ENCODE data around the gene COL21A1.
A peak's percentile ranks its signal among the peaks of the same experiment; 100 is the strongest.

The COL21A1 gene

DNA sequence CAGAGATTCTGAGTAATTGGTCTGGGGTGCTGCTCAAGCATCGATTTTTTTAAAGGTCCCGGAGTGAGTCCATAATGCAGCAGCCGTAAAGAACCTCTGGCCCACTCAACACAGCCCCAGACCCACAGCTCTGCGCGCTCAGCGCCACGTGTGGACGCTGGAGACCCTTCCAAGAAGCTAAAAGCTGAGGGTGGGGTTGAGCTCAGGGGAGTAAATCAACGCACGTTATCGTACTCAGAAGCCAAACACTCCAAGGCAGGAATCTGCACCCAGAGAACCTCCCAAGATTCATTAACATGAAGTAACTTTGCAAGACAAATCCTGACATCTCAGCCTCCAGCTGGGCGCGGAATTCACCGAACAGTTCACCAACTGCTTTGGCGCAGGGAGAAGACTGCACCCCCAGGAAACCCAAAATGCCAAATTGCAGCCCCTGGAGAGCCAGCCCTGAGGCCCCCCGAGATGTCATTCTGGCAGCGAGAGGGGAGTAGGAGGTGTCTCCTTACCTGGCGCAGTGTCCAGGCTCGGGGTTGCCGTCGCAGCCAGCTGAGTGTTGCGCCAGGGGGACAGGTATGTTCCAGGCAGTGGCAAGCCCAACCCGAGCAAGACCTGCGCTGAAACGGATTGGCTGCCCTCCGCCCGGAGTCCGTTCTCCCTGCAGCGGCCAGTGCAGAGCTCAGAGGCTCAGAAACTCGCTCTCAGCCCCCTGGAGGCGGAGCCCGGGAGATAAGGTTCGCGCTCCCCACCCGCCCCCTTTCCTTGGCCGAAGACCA is at the start of gene COL21A1:
Gene COL21A1, minus strand, starts transcription at position 700 of the 773 bp plus-strand sequence. CDS start 64,962 bp downstream, outside the sequence.
- Histone ChIP-seq H3K4me3 (ENCODE audit: low read depth, low read length) (peak within 1 kb of the TSS; percentile 75), H3K27me3 (ENCODE audit: control insufficient read depth, insufficient read depth, low read length) (no peaks in the 10 kb centered on the region), H3K27ac (ENCODE audit: low read depth, low read length) (peak within 1 kb of the TSS; percentile 96), H3K9me3 (ENCODE audit: control insufficient read depth, insufficient read depth, low read length) (no peaks in the 10 kb centered on the region), H3K36me3 (ENCODE audit: control insufficient read depth, insufficient read depth, low read length) (no peaks in the 10 kb centered on the region), H3K4me1 (ENCODE audit: control insufficient read depth, insufficient read depth, low read length) (peaks cover 53% of the 10 kb centered on the region), H3K9ac (ENCODE audit: low read depth, low read length) (peak within 1 kb of the TSS; percentile 72)

DNA sequence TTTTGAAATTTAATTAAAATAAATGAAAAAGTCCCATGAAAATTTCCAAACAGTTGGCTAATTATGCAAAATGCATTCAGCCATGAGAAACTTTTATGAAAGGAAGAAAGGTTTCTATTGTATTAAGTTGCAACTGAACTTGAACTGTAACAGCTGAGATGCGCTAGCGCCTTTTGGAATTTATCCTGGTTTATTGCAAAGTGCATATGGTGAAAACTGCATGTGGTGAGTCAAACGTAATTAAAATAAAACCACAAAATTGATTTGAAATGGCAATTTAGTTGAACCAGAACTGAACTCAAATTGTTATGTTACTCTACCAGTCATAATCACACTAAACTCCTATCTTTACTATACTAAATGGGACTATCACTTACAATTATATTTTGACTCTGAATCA is 46.4 kb upstream of the COL21A1 start:
- Histone ChIP-seq H3K9me3 (ENCODE audit: control insufficient read depth, insufficient read depth, low read length) (no peaks in the 10 kb centered on the region), H3K4me1 (ENCODE audit: control insufficient read depth, insufficient read depth, low read length) (peaks cover 3% of the 10 kb centered on the region), H3K27me3 (ENCODE audit: control insufficient read depth, insufficient read depth, low read length) (no peaks in the 10 kb centered on the region), H3K36me3 (ENCODE audit: control insufficient read depth, insufficient read depth, low read length) (no peaks in the 10 kb centered on the region), H3K4me3 (ENCODE audit: low read depth, low read length) (no peak overlapping the region), H3K27ac (ENCODE audit: low read depth, low read length) (no peak overlapping the region), H3K9ac (ENCODE audit: low read depth, low read length) (no peak overlapping the region)

DNA sequence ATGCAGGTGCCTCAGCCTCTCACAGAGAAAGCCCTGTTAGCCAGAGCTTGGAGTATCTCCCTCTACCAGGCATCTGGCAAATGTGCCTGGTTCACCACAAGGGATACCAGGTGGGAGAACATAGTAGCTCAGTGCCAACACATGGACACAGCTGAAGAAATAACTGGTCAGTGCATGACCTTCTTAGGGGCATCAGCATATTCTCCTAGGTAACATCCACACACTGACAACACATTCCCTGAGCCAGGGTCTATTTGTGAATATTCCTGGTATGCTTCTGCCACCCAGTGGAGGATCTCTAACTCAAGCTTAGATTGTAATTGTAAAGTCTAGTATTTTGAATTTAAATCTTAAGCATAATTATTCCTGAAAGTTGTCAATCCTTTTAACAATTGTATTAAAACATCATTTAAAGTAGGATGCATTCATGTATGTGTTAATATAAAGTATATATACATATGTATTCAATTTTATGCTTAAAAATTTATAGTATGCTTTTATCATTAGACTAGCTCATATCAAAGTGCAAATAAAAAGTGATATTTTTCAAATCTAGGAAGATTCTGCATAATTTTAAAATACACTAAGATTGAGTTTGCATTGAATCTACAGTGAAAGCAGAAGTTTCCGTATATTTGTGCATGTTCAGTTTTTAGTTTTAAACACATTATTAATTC is 45.3 kb upstream of the COL21A1 start:
- Histone ChIP-seq H3K9ac (ENCODE audit: low read depth, low read length) (no peak overlapping the region), H3K27ac (ENCODE audit: low read depth, low read length) (no peak overlapping the region), H3K36me3 (ENCODE audit: control insufficient read depth, insufficient read depth, low read length) (no peaks in the 10 kb centered on the region), H3K4me1 (ENCODE audit: control insufficient read depth, insufficient read depth, low read length) (peaks cover 3% of the 10 kb centered on the region), H3K4me3 (ENCODE audit: low read depth, low read length) (no peak overlapping the region), H3K27me3 (ENCODE audit: control insufficient read depth, insufficient read depth, low read length) (no peaks in the 10 kb centered on the region), H3K9me3 (ENCODE audit: control insufficient read depth, insufficient read depth, low read length) (no peaks in the 10 kb centered on the region)

DNA sequence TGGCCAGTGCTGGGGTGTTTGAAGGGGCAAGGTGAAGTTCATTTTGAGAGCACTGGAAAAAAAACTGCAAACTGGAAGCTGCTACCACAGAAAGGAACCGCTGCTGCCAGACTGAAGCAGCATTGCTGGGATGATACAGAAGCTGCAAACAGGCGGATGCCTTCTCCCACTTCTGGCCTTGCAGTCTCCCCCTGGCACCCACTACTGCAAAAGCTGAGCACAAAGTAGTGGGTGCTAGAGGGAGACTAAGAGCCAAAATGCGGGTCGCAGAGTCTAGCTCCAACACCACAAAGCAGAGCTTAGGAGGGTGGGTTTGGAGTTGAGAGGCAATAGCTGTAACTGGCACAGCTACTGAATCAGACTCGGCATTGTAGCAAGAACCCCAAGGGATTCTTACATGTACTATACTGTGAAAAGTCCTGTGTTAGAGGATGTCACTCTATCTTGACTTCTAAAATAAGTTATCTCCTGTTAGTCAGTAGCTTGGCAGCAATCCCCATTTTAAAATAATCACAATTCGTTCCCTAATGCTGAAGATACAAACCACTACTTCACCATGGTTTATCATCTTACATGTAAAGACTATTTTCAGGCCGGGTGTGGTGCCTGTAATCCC is 44.0 kb upstream of the COL21A1 start:
- Histone ChIP-seq H3K9ac (ENCODE audit: low read depth, low read length) (no peak overlapping the region), H3K27ac (ENCODE audit: low read depth, low read length) (no peak overlapping the region), H3K27me3 (ENCODE audit: control insufficient read depth, insufficient read depth, low read length) (no peaks in the 10 kb centered on the region), H3K9me3 (ENCODE audit: control insufficient read depth, insufficient read depth, low read length) (no peaks in the 10 kb centered on the region), H3K4me1 (ENCODE audit: control insufficient read depth, insufficient read depth, low read length) (peaks cover 3% of the 10 kb centered on the region), H3K4me3 (ENCODE audit: low read depth, low read length) (no peak overlapping the region), H3K36me3 (ENCODE audit: control insufficient read depth, insufficient read depth, low read length) (no peaks in the 10 kb centered on the region)

DNA sequence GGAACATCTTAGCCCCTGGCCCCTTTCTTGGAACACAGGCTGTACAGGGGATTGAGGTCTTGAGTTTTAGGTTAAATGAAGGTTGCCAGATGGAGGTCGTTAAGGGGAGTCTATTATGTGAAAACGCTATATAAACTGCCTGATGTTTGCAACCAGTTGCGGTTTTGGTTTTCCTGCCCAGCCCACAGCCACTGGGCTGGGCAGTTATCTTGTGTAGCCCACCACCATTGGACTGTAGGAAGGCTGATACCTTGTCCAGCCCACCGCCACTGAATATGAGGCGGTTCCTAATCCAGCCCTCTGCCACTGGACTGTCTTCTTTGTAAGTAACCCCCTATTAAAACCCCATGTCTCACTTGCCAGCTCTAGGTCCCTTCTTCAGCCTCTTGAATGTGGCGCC is 42.3 kb upstream of the COL21A1 start:
- no peaks in the 10 kb centered on the region for H3K36me3 ChIP-seq (ENCODE audit: control insufficient read depth, insufficient read depth, low read length)
- no peaks in the 10 kb centered on the region for H3K27me3 ChIP-seq (ENCODE audit: control insufficient read depth, insufficient read depth, low read length)
- no peaks in the 10 kb centered on the region for H3K9me3 ChIP-seq (ENCODE audit: control insufficient read depth, insufficient read depth, low read length)
- no peak overlapping the region for H3K9ac ChIP-seq (ENCODE audit: low read depth, low read length)
- peaks cover 3% of the 10 kb centered on the region for H3K4me1 ChIP-seq (ENCODE audit: control insufficient read depth, insufficient read depth, low read length)
- H3K4me3 ChIP-seq (ENCODE audit: low read depth, low read length) = no peak overlapping the region
- H3K27ac ChIP-seq (ENCODE audit: low read depth, low read length) = no peak overlapping the region

DNA sequence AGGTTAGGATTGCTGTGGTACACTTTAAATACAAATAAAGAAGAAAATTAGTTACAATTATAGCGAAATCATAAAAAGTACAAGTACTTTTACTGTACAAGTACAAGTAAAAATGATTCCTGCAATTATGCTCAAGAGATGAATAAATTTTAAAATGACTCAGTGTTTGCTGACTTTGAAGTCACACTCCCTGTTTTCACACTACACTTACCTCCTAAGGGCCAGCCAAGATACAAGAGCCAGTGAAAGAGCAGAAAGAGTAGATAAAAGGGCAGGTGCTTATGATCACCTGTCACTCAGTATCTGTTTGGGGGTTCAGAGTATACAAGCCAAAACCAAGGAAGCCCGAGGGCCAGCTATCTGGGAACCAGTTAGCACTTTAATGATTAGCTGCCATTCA is 41.0 kb upstream of the COL21A1 start:
- Histone ChIP-seq H3K9ac (ENCODE audit: low read depth, low read length) (no peak overlapping the region), H3K4me1 (ENCODE audit: control insufficient read depth, insufficient read depth, low read length) (peaks cover 3% of the 10 kb centered on the region), H3K27ac (ENCODE audit: low read depth, low read length) (no peak overlapping the region), H3K9me3 (ENCODE audit: control insufficient read depth, insufficient read depth, low read length) (no peaks in the 10 kb centered on the region), H3K4me3 (ENCODE audit: low read depth, low read length) (no peak overlapping the region), H3K36me3 (ENCODE audit: control insufficient read depth, insufficient read depth, low read length) (no peaks in the 10 kb centered on the region), H3K27me3 (ENCODE audit: control insufficient read depth, insufficient read depth, low read length) (no peaks in the 10 kb centered on the region)

DNA sequence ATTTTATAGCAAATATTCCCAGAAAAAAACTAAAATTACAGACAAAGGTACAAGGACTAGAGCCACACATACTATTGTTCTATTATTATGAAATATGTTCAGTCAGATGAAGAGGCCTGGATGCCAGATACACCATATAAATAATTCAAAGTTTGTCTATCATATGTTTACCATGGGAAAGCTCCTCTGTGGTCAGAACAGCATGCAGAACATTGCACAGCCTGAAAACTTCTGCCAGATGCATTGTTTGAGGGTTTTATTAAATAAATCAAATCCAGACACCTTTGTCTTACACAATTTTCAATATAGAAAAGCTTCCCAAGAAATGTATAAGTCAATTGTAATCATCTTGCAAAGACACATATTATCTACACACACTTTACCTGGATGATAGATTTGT is 35.0 kb upstream of the COL21A1 start:
- Histone ChIP-seq H3K9ac (ENCODE audit: low read depth, low read length) (no peak overlapping the region), H3K27me3 (ENCODE audit: control insufficient read depth, insufficient read depth, low read length) (no peaks in the 10 kb centered on the region), H3K4me3 (ENCODE audit: low read depth, low read length) (no peak overlapping the region), H3K9me3 (ENCODE audit: control insufficient read depth, insufficient read depth, low read length) (no peaks in the 10 kb centered on the region), H3K27ac (ENCODE audit: low read depth, low read length) (no peak overlapping the region), H3K4me1 (ENCODE audit: control insufficient read depth, insufficient read depth, low read length) (peaks cover 12% of the 10 kb centered on the region), H3K36me3 (ENCODE audit: control insufficient read depth, insufficient read depth, low read length) (no peaks in the 10 kb centered on the region)

DNA sequence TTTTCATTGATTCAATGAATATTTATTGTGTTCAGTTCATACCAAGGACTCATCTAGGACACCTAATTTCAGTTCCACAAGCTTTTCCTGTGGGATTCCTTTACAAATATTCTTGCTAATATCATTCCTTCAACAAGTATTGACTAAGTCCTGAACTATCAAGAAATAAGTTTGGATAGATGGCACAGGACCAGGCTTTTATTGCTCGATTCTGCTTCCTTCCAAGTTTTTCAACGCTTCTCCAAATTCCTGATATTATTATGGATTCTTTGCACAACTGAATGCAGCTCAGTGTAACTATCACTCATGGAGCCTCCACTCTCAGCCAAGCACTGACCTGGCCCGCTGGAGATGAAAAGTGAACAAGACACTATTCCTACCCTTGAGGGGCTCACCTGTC is 32.7 kb upstream of the COL21A1 start:
- Histone ChIP-seq H3K36me3 (ENCODE audit: control insufficient read depth, insufficient read depth, low read length) (no peaks in the 10 kb centered on the region), H3K27me3 (ENCODE audit: control insufficient read depth, insufficient read depth, low read length) (no peaks in the 10 kb centered on the region), H3K4me1 (ENCODE audit: control insufficient read depth, insufficient read depth, low read length) (peaks cover 12% of the 10 kb centered on the region), H3K9me3 (ENCODE audit: control insufficient read depth, insufficient read depth, low read length) (no peaks in the 10 kb centered on the region), H3K27ac (ENCODE audit: low read depth, low read length) (no peak overlapping the region), H3K4me3 (ENCODE audit: low read depth, low read length) (no peak overlapping the region), H3K9ac (ENCODE audit: low read depth, low read length) (no peak overlapping the region)

DNA sequence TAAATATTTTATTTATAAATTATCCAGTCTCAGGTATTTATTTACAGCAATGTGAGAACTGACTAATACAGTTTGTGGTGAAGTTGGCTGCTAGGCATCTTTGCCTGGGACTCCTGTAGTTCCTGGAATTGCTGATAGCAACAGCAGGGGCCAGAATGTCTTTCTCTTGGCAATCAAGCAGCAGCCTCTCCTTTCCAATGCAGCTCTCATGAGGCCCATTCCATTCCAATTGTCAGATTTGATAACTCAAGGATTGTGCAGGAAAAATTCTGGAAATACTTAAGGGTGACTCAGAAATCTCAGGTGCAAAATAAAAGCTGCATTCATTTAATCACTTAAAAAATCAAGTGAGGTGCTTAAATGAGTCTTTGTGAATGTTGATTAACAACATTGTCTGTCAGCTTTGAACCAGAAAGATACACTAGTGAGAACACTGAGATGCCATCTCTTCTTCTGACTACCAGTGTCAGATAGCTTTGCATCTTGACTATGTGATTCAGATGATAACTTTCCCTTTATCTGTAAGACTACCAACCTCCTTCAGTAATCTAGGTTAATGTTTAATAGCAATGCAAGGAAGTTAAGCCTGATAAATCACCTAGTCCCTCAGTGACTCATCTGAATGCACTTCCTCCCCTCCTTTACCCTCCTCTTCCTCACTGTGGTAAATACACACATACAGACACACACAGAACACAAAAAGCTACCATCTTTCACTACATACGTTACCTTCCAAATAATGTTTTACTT is 32.1 kb upstream of the COL21A1 start:
- Histone ChIP-seq H3K27ac (ENCODE audit: low read depth, low read length) (no peak overlapping the region), H3K4me1 (ENCODE audit: control insufficient read depth, insufficient read depth, low read length) (peaks cover 12% of the 10 kb centered on the region), H3K36me3 (ENCODE audit: control insufficient read depth, insufficient read depth, low read length) (no peaks in the 10 kb centered on the region), H3K9me3 (ENCODE audit: control insufficient read depth, insufficient read depth, low read length) (no peaks in the 10 kb centered on the region), H3K9ac (ENCODE audit: low read depth, low read length) (no peak overlapping the region), H3K27me3 (ENCODE audit: control insufficient read depth, insufficient read depth, low read length) (no peaks in the 10 kb centered on the region), H3K4me3 (ENCODE audit: low read depth, low read length) (no peak overlapping the region)

DNA sequence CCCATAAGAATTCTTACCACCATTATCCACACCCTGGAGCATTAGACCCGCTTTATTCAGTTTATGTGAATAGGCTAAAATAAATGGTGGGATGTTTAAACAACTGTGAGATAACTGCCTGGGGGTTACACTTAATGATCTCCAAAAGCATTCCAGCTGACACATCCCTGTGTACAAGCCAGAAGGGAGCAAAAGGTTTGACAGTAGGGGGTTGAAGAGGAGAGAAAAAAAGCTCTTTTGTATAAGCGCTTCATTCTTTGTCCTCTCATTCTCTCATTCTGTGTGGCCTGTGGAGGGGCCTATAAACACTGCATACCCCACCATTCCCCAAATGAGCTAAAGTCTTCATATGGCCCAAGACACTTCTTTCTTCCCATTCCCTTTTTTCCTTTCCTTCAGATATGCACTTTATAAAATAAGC is 30.8 kb upstream of the COL21A1 start:
- peak overlapping the region; percentile 86 for H3K27ac ChIP-seq (ENCODE audit: low read depth, low read length)
- H3K27me3 ChIP-seq (ENCODE audit: control insufficient read depth, insufficient read depth, low read length) = no peaks in the 10 kb centered on the region
- H3K36me3 ChIP-seq (ENCODE audit: control insufficient read depth, insufficient read depth, low read length) = no peaks in the 10 kb centered on the region
- no peak overlapping the region for H3K9ac ChIP-seq (ENCODE audit: low read depth, low read length)
- peaks cover 12% of the 10 kb centered on the region for H3K4me1 ChIP-seq (ENCODE audit: control insufficient read depth, insufficient read depth, low read length)
- no peaks in the 10 kb centered on the region; the same call in 1 of the 2 replicates for H3K9me3 ChIP-seq (ENCODE audit: control insufficient read depth, insufficient read depth, low read length)
- H3K4me3 ChIP-seq (ENCODE audit: low read depth, low read length) = no peak overlapping the region
